HepG2 (cell line): ENCODE measurements around the gene WBP1. TPM values are rescaled to one million over a fixed set of nuclear protein-coding genes. Genes with fewer than 3 reads are reported as not detected.

ENCODE experiments used
- ATRX ChIP-seq: sonication (generic); formaldehyde crosslinking; IDR thresholded peaks from 2 replicates; pipeline ENCODE4 v1.4.0; 2020; ENCODE audit warnings: missing genetic modification reagents, borderline replicate concordance
- CENPT ChIP-seq: sonication (generic); formaldehyde crosslinking; IDR thresholded peaks from 2 replicates; pipeline ENCODE4 v1.8.0; 2022; ENCODE audit warnings: low read depth, mild to moderate bottlenecking, moderate library complexity, missing genetic modification reagents
- E2F5 ChIP-seq: sonication (generic); formaldehyde crosslinking; conservative IDR thresholded peaks from 2 replicates; pipeline ENCODE4 v1.4.0; 2020; ENCODE audit warnings: missing genetic modification reagents
- HOXA7 ChIP-seq: sonication (generic); formaldehyde crosslinking; IDR thresholded peaks from 2 replicates; pipeline ENCODE4 v1.8.1; 2022; ENCODE audit warnings: mild to moderate bottlenecking, missing genetic modification reagents, moderate library complexity
- HOXA9 ChIP-seq: sonication (generic); formaldehyde crosslinking; IDR thresholded peaks from 2 replicates; pipeline ENCODE4 v1.8.1; 2022; ENCODE audit warnings: missing genetic modification reagents, mild to moderate bottlenecking, moderate library complexity, borderline replicate concordance
- KMT2B ChIP-seq: IDR thresholded peaks from 2 replicates; pipeline ENCODE4 v1.6.1; 2016; ENCODE audit warnings: missing genetic modification reagents, missing compliant biosample characterization
- MED1 ChIP-seq: sonication (generic); formaldehyde crosslinking; IDR thresholded peaks from 2 replicates; pipeline ENCODE4 v1.4.0; 2020; ENCODE audit warnings: missing genetic modification reagents
- RFXAP ChIP-seq: sonication (generic); formaldehyde crosslinking; IDR thresholded peaks from 2 replicates; pipeline ENCODE4 v1.4.0; 2020; ENCODE audit warnings: missing genetic modification reagents, borderline replicate concordance
- SOX5 ChIP-seq: IDR thresholded peaks from 2 replicates; pipeline ENCODE4 v1.6.1; 2016; ENCODE audit warnings: borderline replicate concordance
- TCF12 ChIP-seq, 2 experiments: fragments of 450-650 bp in 1 of 2; sonication (generic) in 1 of 2; formaldehyde crosslinking in 1 of 2; IDR thresholded peaks; 2 replicates each; pipeline versions ENCODE4 v1.6.1 to v1.8.0; 2017 to 2022; ENCODE audit warnings: antibody characterized with exemption in 1 of 2, mild to moderate bottlenecking in 1 of 2, missing genetic modification reagents in 1 of 2, moderate library complexity in 1 of 2
- TFDP1 ChIP-seq: IDR thresholded peaks from 2 replicates; pipeline ENCODE4 v1.6.1; 2016; ENCODE audit warnings: missing compliant biosample characterization, missing genetic modification reagents, borderline replicate concordance
- TOPORS ChIP-seq: sonication (generic); formaldehyde crosslinking; IDR thresholded peaks from 2 replicates; pipeline ENCODE4 v1.8.0; 2023; ENCODE audit warnings: mild to moderate bottlenecking, missing genetic modification reagents
- ZFX ChIP-seq: sonication (generic); formaldehyde crosslinking; IDR thresholded peaks from 2 replicates; pipeline ENCODE4 v1.4.0; 2020; ENCODE audit warnings: mild to moderate bottlenecking, low read depth, missing genetic modification reagents, moderate library complexity
- ZNF136 ChIP-seq: sonication (generic); formaldehyde crosslinking; IDR thresholded peaks from 2 replicates; pipeline ENCODE4 v1.8.1; 2022; ENCODE audit warnings: low read depth, mild to moderate bottlenecking, moderate library complexity, missing genetic modification reagents
- ZNF264 ChIP-seq: sonication (generic); formaldehyde crosslinking; IDR thresholded peaks from 2 replicates; pipeline ENCODE4 v1.4.0; 2020; ENCODE audit warnings: missing genetic modification reagents
- ZNF317 ChIP-seq: sonication (generic); formaldehyde crosslinking; IDR thresholded peaks from 2 replicates; pipeline ENCODE4 v1.5.0; 2020; ENCODE audit warnings: mild to moderate bottlenecking, missing genetic modification reagents
- ZNF567 ChIP-seq: sonication (generic); formaldehyde crosslinking; IDR thresholded peaks from 2 replicates; pipeline ENCODE4 v1.8.1; 2023; ENCODE audit warnings: mild to moderate bottlenecking, missing genetic modification reagents, borderline replicate concordance
- ZNF574 ChIP-seq: sonication (generic); formaldehyde crosslinking; IDR thresholded peaks from 2 replicates; pipeline ENCODE4 v1.4.0; 2020; ENCODE audit warnings: missing genetic modification reagents
- ZNF660 ChIP-seq: sonication (generic); formaldehyde crosslinking; IDR thresholded peaks from 2 replicates; pipeline ENCODE4 v1.5.1; 2020; ENCODE audit warnings: mild to moderate bottlenecking, low read depth, missing genetic modification reagents, borderline replicate concordance
- ZNF75D ChIP-seq: sonication (generic); formaldehyde crosslinking; IDR thresholded peaks from 2 replicates; pipeline ENCODE4 v1.8.1; 2023; ENCODE audit warnings: missing genetic modification reagents, mild to moderate bottlenecking, borderline replicate concordance
- ZNF770 ChIP-seq: sonication (generic); formaldehyde crosslinking; IDR thresholded peaks from 2 replicates; pipeline ENCODE4 v1.5.0; 2020; ENCODE audit warnings: mild to moderate bottlenecking, missing genetic modification reagents
- ZSCAN12 ChIP-seq: sonication (generic); formaldehyde crosslinking; IDR thresholded peaks from 2 replicates; pipeline ENCODE4 v1.9.0; 2021; ENCODE audit warnings: mild to moderate bottlenecking, missing genetic modification reagents
- polyA plus RNA-seq, 8 experiments: library from polyadenylated mRNA; depleted of rRNA in 3 of 8; stranded (reverse) in 7 of 8; unstranded in 1 of 8; fragments of >200 nt; fragmentation: Illumina TruSeq in 4 of 8; extraction: Trizol in 4 of 8; gene quantifications; 2 replicates each; pipeline versions ENCODE4 v1.2.1 to v1.2.3, GENCODE V29; 2011 to 2016; ENCODE audit warnings: low read depth in 4 of 8, missing spikeins in 1 of 8, mixed read lengths in 1 of 8; ENCODE audit not compliant: insufficient read depth in 1 of 8
- total RNA-seq, 5 experiments: library from RNA; depleted of rRNA; stranded (reverse); fragments of >200 nt; fragmentation: Illumina TruSeq; extraction: Trizol; gene quantifications; 2 replicates each; pipeline ENCODE4 v1.2.3, GENCODE V29; 2016; ENCODE audit warnings: low read depth in 1 of 5

The WBP1 gene
- total and polyA plus RNA-seq, 2 of the 13 experiments (the other 11 are each of a cell fraction or from before 2014, with no cell fraction given), result 38.8 to 85.7 TPM

- TF ChIP-seq ZNF770 (peak; percentile 10; the same call in 1 of the 2 replicates), TFDP1 (CRISPR knock-in tag) (peak; percentile 82; the same call in 1 of the 2 replicates), ZNF317 (peak; percentile 58; the same call in 1 of the 2 replicates), SOX5 (no peak), ZNF264 (CRISPR knock-in tag) (0 out of 2 replicates have a peak, but pooled peaks have one; percentile 39), TCF12 (IDR thresholded peaks at IDR 0.05) (no peak), TCF12 (CRISPR knock-in tag; IDR thresholded peaks at IDR 0.05) (peak; percentile 62; the same call in 1 of the 2 replicates), HOXA9 (peak; percentile 73), ZSCAN12 (CRISPR knock-in tag) (no peak), ZNF136 (CRISPR knock-in tag) (no peak), E2F5 (CRISPR knock-in tag) (no peak), ZNF660 (CRISPR knock-in tag) (no peak; the same call in 1 of the 2 replicates), ATRX (no peak), ZNF75D (CRISPR knock-in tag) (no peak), ZNF567 (no peak; the same call in 1 of the 2 replicates), TOPORS (peak; percentile 62), MED1 (CRISPR knock-in tag) (0 out of 2 replicates have a peak, but pooled peaks have one; percentile 40), ZNF574 (peak; percentile 20; the same call in 1 of the 2 replicates), HOXA7 (CRISPR knock-in tag) (no peak), KMT2B (CRISPR knock-in tag) (no peak), RFXAP (CRISPR knock-in tag) (peak; percentile 64), CENPT (no peak), ZFX (CRISPR knock-in tag) (peak; percentile 96)
Observed at GRCh38 chr2:74481961-74482800, 23.9 kb downstream of the WBP1 start (continued).
